ENCODE results near the gene WWP2. TPM values are rescaled to one million over a fixed set of nuclear protein-coding genes. Genes with fewer than 3 reads are reported as not detected.

The WWP2 gene
- total RNA-seq, 1 donor from 2014 or later = 68.6 TPM

DNA sequence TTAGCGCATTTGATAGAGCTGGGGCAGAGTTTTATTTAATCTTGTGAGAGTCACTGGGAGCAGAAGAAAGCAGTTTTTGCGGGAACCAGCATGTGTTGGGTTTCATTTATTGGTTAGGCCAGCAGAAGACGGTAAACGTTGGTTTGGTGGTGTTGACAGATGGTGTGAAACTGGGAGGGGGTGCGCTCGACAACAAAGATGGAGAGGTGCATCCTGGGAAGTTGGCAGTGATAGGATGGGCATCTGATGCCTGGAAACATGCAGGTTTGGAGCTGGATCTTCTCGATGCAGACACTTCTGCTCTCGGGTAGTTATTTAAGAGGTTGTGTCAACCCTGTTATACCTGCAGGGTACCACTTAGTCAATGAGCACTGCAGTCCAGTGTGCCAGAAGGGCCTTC is 164.1 kb downstream of the WWP2 start:
- DNase-seq (ENCODE audit: low spot score) = no peak

DNA sequence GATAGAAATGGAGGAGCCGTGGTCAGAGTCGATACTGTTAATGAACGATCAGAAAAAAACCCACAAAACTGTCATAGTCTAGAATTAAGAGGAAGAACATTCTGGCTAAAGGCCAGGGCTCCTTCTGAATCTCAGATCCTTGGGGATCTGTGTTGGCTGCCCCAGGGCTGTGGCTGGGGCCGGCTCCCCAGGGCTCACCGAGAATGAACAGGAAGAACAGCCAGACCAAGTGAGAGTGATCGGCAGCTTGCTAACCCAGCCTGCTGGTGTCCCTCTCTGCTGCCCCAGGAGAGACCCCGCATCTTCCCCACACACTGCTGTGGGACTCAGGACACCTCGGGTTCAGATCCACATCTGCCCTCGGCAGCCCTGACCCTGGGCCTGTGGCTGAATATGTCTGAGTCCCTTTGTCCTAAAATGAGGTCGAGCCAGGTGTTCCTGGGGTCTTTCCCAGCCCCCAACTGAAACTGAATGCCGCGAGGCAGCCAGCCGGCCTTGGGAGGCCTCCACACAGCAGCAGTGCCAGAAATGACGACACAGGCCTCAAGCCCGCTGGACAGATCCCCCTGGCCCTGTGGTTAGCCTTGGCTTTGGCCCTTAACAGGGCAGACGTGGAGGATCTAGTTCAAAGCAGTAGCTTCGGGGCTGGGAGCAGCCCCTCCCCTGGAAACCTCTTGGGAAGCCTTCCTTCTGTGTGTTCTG is 165.1 kb downstream of the WWP2 start:
- peak; percentile 23 for DNase-seq (ENCODE audit: low spot score)

DNA sequence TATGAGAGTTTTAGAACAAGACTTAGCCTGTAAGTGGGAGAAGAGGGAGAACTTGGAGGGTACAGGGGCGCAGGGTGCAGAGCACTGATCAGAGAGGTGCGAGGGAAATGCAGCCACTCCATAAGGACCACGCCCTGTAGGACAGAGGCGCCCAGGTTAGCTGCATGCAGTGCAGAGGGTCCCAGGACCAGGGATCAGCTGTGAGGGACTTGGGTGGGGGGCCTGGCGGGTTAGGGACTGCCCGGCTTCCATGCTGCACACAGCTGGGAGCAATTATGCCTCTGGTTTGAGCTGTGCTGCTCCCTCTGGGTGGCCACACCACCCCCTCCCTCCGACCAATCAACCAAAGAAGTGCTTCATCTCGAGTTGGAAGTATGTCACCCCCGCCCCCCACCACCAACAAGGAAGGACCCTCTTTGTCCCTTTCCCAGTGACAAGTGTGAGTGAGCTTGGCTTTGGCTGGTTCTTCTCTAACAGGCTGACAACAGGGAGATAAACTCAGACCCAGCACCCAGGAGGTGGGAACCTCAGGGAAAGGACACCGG is 166.8 kb downstream of the WWP2 start:
- DNase-seq (ENCODE audit: low spot score) = no peak

DNA sequence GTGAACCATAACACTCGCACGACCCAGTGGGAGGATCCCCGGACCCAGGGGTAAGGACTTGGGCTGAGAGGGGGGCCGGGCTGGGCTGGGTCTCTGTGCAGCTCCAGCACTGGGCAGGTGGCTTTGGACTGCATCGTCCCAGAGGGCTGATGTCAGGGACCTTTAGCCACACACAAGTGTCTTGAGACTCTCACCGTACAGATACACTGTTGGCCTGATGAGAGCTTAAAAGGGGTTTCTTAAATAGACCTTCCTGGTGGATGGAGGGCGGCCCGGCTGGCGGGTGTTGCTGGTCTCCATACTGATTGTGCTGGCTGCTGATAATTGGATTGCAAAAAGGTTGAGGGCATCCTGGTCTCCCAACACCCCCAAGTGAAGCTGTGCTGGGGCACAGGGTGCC is 167.3 kb downstream of the WWP2 start:
- DNase-seq (ENCODE audit: low spot score) = no peak

GRCh38 chr16:69930117-69930776 is 168.1 kb downstream of the WWP2 start:
- peak; percentile 52 for DNase-seq (ENCODE audit: low spot score)

GRCh38 chr16:69931631-69932030 is 169.5 kb downstream of the WWP2 start:
- DNase-seq (ENCODE audit: low spot score) = no peak

GRCh38 chr16:69932228-69932627 is 170.1 kb downstream of the WWP2 start:
- DNase-seq (ENCODE audit: low spot score) = no peak

DNA sequence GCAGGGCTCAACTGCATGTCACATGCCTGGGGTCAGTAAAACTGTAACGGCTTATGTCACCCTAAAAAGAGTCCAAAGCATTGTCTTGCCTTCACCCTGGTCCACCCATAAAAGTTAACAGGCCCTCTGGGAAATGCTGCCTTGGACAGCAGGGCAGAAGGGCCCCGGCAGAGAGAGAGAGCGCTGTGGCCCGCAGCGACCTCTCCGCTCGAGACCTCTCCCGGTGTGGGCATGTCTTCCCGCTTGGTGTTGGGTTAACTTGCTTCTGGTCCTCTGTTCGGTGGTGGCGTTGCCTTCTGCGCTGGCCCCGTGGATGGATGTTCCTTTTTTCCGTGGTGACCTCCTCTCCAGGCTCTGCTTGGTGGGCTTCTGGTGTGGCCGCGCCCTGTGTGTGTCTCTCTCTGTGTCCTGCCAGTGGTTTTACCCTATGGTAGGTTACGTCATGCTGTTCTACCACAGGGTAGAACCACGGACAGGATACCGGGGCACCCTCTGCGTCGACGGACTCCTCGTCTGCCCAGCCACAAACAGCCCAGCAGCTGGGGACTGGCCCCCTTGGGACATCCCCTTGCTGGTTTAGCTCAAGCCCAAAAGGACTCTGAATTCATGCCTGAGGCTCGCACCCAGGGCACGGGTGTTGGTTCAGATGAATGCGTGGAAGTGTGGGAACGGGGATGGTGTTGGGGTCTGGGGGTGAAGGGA is 170.7 kb downstream of the WWP2 start:
- DNase-seq (ENCODE audit: low spot score) = no peak

DNA sequence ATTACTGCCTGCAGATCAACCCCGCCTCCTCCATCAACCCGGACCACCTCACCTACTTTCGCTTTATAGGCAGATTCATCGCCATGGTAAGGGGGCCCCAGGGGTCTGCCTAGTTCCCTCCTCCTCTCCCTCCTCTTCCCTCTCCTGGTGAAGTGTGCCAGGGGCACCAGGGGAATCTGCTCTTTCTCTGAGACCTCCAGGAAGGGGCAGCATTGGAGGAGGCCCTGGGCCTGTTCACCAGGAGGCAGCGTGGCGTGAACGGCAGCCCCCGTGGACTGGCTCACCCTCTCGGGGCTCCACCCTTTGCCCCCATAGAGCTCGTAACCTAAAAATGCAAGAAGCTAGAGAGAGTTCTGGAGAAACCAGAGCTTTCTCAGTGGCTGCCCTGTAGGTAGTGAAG is 171.9 kb downstream of the WWP2 start:
- DNase-seq (ENCODE audit: low spot score) = no peak

DNA sequence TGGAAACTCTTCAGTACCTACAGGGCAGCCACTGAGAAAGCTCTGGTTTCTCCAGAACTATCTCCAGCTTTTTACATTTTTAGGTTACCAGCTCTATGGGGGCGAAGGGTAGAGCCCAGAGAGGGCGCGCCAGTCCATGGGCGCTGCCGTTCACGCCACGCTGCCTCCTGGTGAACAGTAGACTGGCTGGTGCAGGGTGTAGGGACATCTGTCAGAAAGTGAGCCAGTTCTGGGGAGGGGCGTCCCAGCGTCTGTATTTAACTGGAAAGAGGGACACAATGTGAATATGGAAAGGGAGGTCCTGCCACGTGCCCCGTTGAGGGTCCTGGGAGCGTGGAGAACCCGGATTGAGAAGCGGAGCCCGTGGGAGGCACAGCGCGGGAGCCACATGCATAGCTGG is 172.6 kb downstream of the WWP2 start:
- DNase-seq (ENCODE audit: low spot score) = no peak

- no peak for DNase-seq (ENCODE audit: low spot score)
Measured at GRCh38 chr16:69935278-69935711, 173.2 kb downstream of the WWP2 start.

DNA sequence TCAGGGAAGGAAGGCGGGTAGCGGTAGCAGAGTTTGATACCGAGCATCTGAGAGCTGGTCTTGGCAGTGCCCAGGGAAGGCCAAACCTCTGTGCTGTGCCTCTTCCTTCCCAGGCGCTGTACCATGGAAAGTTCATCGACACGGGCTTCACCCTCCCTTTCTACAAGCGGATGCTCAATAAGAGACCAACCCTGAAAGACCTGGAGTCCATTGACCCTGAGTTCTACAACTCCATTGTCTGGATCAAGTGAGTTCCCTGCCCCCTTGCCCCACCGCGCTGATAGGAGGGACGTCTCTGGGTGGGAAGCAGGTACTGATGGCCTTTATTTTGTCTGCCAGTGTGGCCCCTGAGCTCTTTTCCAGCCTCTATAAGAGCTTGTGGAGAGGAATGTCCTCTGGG is 173.6 kb downstream of the WWP2 start:
- DNase-seq (ENCODE audit: low spot score) = no peak

DNA sequence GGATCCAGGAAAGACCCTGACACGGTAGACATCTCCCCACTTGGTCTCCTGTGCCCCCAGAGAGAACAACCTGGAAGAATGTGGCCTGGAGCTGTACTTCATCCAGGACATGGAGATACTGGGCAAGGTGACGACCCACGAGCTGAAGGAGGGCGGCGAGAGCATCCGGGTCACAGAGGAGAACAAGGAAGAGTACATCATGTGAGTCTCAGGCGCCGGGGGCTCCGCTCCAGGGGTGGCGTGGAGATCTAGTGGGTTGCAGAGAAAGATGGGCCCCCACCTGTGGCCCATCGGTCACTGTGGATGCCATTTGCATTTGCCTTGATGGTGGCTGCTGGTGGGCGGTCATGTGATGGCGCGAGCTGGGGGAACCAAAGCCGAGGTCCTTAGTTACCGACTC is 174.1 kb downstream of the WWP2 start:
- no peak for DNase-seq (ENCODE audit: low spot score)

DNA sequence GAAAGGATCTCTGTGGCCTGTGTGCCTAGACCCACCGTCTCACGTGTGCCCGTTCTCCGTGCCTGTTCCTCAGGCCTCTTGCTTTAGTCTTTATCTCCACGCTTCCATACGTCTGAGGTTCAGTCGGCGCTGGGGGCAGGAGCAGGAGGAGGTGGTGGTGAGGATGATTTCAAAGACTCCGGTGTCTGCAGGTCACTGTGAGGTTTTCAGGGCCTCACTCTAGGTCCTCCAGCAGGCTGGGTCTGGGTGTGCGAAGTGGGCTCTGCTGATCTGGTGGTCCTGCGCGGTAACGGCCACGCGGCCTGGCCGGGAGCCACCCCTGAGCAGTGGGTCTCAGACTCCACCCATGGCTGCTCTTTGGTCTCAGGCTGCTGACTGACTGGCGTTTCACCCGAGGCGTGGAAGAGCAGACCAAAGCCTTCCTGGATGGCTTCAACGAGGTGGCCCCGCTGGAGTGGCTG is 174.6 kb downstream of the WWP2 start:
- no peak for DNase-seq (ENCODE audit: low spot score)

- no peak for DNase-seq (ENCODE audit: low spot score)
Measured at GRCh38 chr16:69937465-69937951, 175.4 kb downstream of the WWP2 start.

GRCh38 chr16:69938981-69939820 is 177.1 kb downstream of the WWP2 start:
- no peak for DNase-seq (ENCODE audit: low spot score)

GRCh38 chr16:69939821-69940585 is 177.9 kb downstream of the WWP2 start:
- DNase-seq (ENCODE audit: low spot score) = no peak

DNA sequence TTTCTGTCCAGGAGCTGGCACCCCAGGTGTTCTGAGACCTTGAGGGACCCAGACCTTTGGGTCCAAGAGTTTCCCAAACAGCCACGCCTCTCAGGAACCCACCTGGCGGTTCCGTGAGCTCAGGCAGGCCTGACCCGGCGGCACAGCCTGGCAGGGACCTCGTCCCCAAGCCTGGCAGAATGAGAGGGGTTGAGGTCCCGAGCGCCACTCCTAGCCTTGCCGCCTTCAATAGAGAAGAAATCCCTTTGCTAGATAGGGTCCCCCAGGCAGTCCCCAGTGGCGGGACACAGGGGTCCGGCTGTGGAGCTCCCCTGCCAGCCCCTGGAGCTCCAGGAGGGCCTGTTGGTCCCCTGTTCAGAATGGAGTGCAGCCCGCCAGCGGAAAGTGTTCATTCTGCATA is 178.5 kb downstream of the WWP2 start:
- DNase-seq (ENCODE audit: low spot score) = no peak

DNA sequence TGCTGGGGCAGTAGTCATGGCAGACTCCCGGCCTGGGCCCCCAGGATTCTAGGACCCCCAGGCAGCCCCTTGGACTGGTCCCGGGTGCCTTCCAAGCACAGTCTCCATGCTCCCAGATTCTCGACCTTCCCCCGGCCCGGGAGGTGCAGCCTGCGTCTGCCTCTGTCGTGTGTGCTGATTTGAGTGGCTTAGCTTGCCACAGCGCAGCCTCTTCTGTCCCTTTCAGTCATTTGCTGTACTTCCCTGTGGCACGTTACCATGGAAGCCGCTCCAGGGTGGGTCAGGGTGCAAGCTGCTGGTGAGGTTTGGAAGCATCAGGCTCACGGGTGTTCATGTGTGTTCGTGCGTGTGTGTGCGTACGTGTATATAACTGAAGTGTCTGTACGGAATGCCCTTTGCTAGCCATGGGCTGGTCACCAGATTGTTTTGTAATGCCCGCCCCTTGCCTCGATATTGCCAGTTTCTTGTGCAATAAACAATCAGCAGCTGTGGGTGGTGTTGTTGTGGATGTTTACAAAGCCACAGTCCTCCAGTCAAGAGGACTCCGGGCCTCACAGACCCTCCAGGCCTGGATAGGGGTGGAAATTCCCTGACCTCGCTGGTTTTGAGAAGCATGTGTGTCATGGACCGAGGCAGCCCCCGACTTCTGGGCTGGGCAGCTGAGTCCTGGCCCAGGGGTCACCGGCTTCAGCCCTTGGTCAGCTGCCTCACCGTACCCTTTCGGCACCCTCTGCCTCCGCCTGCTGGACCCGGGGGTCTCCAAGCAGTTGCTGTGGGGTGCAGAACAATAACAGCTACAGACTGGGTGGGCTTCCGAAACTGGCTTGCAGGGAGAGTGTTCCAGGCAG is 179.3 kb downstream of the WWP2 start:
- no peak for DNase-seq (ENCODE audit: low spot score)

DNA sequence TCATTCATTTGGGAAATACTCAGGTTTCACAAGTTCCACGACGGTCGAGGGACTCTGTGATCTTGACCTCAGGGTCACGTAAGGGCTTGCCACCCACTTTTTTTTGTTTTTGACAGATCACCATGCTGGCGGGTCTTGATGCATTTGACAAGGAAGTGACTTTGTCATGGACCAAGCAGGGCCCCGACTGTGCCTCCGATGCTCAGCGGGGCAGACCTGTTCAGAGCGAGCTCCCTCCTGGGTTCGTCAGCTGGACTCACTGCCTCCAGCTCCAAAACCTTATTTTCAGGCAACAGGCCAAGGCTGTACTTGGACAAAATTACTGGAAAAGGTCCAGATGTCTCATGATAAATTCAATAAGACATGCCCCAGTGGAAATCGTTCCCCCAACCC is 180.0 kb downstream of the WWP2 start:
- no peak for DNase-seq (ENCODE audit: low spot score)

All from mucosa of gallbladder (tissue), 1 donor.